OCI-LY3 (cell line): ENCODE data around the gene PLPP3.

Experiments used
- H2AFZ ChIP-seq: fragments of 200-600, 300-600 bp; shearing (Covaris generic); 2 replicates; pipeline ENCODE4 v1.6.0; 2014; ENCODE audit warnings: antibody characterized with exemption, low read depth, low read length
- H3K27ac ChIP-seq: fragments of 200-600, 300-600 bp; sonication (generic); 2 replicates; pipeline ENCODE4 v1.5.1; 2014; ENCODE audit warnings: mild to moderate bottlenecking, low read length, moderate library complexity, mixed read lengths
- H3K27me3 ChIP-seq: fragments of 200-600, 300-600 bp; sonication (generic); 2 replicates; pipeline ENCODE4 v1.6.1; 2014; ENCODE audit warnings: low read depth, low read length, mixed read lengths
- H3K36me3 ChIP-seq: fragments of 200-600, 300-600 bp; sonication (generic); replicated peaks from 2 replicates; pipeline ENCODE3; 2014; ENCODE audit warnings: low read depth, low read length, mixed read lengths
- H3K4me1 ChIP-seq: fragments of 300-600, 200-600 bp; sonication (generic); 2 replicates; pipeline ENCODE4 v1.6.1; 2014; ENCODE audit warnings: low read length, mixed read lengths
- H3K4me2 ChIP-seq: fragments of 200-600, 300-600 bp; sonication (generic); 2 replicates; pipeline ENCODE4 v1.6.1; 2014; ENCODE audit warnings: low read length, mixed read lengths
- H3K4me3 ChIP-seq: fragments of 300-600, 200-600 bp; sonication (generic); 2 replicates; pipeline ENCODE4 v1.5.1; 2014; ENCODE audit warnings: antibody characterized with exemption, mild to moderate bottlenecking, low read length, moderate library complexity
- H3K79me2 ChIP-seq: fragments of 300-600, 200-600 bp; shearing (Covaris generic); 2 replicates; pipeline ENCODE4 v1.6.1; 2014; ENCODE audit warnings: mild to moderate bottlenecking, low read length, mixed read lengths
- H3K9ac ChIP-seq: fragments of 300-600, 200-600 bp; shearing (Covaris generic); 2 replicates; pipeline ENCODE4 v1.6.0; 2014; ENCODE audit warnings: mild to moderate bottlenecking, low read length, moderate library complexity
- H3K9me3 ChIP-seq: fragments of 200-600, 300-600 bp; shearing (Covaris generic); 2 replicates; pipeline ENCODE4 v1.6.1; 2014; ENCODE audit warnings: low read length, mixed read lengths; ENCODE audit not compliant: insufficient read depth
- H4K20me1 ChIP-seq: fragments of 200-600, 300-600 bp; sonication (generic); 2 replicates; pipeline ENCODE4 v1.6.1; 2016; ENCODE audit warnings: low read length, mixed read lengths; ENCODE audit not compliant: insufficient read depth
- CTCF ChIP-seq: fragments of 200-600, 300-600 bp; sonication (generic); IDR thresholded peaks from 2 replicates; pipeline ENCODE4 v1.5.1; 2014; ENCODE audit warnings: antibody characterized with exemption, low read length, low read depth
- EZH2phosphoT487 ChIP-seq: fragments of 200-600 bp; shearing (Covaris generic); IDR thresholded peaks from 2 replicates; pipeline ENCODE4 v1.6.1; 2018; ENCODE audit warnings: antibody characterized with exemption, mixed run types, low read depth

Gene PLPP3

GRCh38 chr1:56520016-56520601, 59.3 kb downstream of the PLPP3 start:
- H3K4me3 ChIP-seq: peak overlapping the region; percentile 16; the same call in 1 of the 2 replicates
- H3K9me3 ChIP-seq: no peaks in the 10 kb centered on the region
- no peaks in the 10 kb centered on the region for H4K20me1 ChIP-seq
- H2AFZ ChIP-seq: peak overlapping the region; percentile 73; the same call in 1 of the 2 replicates
- no peaks in the 10 kb centered on the region for H3K79me2 ChIP-seq
- H3K27ac ChIP-seq: no peak overlapping the region; the same call in 1 of the 2 replicates
- H3K27me3 ChIP-seq: peaks cover 10% of the 10 kb centered on the region; the same call in 1 of the 2 replicates
- no peaks in the 10 kb centered on the region for H3K36me3 ChIP-seq
- peaks cover 50% of the 10 kb centered on the region for H3K4me1 ChIP-seq
- TF ChIP-seq CTCF: no peak
- no peak for TF ChIP-seq EZH2phosphoT487
- peak overlapping the region; percentile 63 for H3K4me2 ChIP-seq
- no peak overlapping the region for H3K9ac ChIP-seq

DNA sequence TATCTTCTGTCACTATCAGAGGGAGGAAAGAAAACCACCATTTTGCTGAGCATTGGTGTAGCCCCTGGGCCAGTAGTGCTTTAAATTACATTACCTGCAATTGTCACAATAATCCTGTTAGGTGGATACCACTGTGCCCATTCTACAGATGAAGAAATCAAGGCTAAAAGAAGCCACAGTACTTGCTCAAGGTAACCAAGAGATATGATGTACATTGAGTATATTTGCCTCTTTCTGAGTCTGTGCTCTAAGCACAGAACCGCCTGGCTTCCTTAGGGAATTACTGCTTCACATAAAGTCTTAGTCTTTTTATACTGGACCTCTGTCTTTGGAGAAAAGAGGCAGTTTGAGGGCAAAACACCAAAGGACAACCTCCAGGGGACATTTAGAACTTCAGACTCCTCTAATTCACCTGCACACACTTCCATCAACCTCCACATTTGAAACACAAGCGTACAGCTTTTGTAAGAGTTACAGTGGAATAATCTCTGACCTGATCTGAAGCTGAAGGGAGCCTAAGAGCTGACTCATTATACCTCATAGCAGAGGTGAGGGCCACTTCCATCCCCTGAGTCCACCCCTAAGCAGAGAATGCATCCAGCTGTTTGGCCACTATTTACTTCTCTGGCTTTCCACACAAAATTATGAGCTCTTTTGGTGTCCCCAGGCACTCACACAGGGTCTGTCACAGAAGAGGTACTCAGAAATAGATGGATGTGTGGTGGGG, 61.8 kb downstream of the PLPP3 start:
- H2AFZ ChIP-seq: no peak overlapping the region
- H3K36me3 ChIP-seq: no peaks in the 10 kb centered on the region
- peaks cover 34% of the 10 kb centered on the region for H3K4me1 ChIP-seq
- no peaks in the 10 kb centered on the region for H3K9me3 ChIP-seq
- no peak overlapping the region for H3K27ac ChIP-seq
- 0 out of 2 replicates have a peak, but pooled peaks cover 7% of the 10 kb centered on the region for H3K27me3 ChIP-seq
- peak overlapping the region; percentile 94 for H3K4me2 ChIP-seq
- TF ChIP-seq CTCF (no peak), EZH2phosphoT487 (no peak)
- peak overlapping the region; percentile 44; the same call in 1 of the 2 replicates for H3K9ac ChIP-seq
- H3K79me2 ChIP-seq: no peaks in the 10 kb centered on the region
- no peaks in the 10 kb centered on the region for H4K20me1 ChIP-seq
- peak overlapping the region; percentile 64 for H3K4me3 ChIP-seq

GRCh38 chr1:56516539-56517252, 62.7 kb downstream of the PLPP3 start:
- TF ChIP-seq EZH2phosphoT487 (no peak), CTCF (no peak)
- H3K27ac ChIP-seq: peak overlapping the region; percentile 55
- H3K9ac ChIP-seq: peak overlapping the region; percentile 44; the same call in 1 of the 2 replicates
- no peaks in the 10 kb centered on the region for H3K9me3 ChIP-seq
- peak overlapping the region; percentile 94 for H3K4me2 ChIP-seq
- H3K4me3 ChIP-seq: peak overlapping the region; percentile 64
- no peaks in the 10 kb centered on the region for H3K79me2 ChIP-seq
- no peak overlapping the region for H2AFZ ChIP-seq
- H3K4me1 ChIP-seq: peaks cover 34% of the 10 kb centered on the region
- H4K20me1 ChIP-seq: no peaks in the 10 kb centered on the region
- H3K36me3 ChIP-seq: no peaks in the 10 kb centered on the region
- H3K27me3 ChIP-seq: 0 out of 2 replicates have a peak, but pooled peaks cover 6% of the 10 kb centered on the region
